Measurements from ENCODE around the gene SLC7A6. TPM values are rescaled to one million over a fixed set of nuclear protein-coding genes. Genes with fewer than 3 reads are reported as not detected.

The SLC7A6 gene
- total and polyA plus RNA-seq, 2 of the 13 experiments (the other 11 are each of a cell fraction or from before 2014, with no cell fraction given) = 35.8 to 70.8 TPM

DNA sequence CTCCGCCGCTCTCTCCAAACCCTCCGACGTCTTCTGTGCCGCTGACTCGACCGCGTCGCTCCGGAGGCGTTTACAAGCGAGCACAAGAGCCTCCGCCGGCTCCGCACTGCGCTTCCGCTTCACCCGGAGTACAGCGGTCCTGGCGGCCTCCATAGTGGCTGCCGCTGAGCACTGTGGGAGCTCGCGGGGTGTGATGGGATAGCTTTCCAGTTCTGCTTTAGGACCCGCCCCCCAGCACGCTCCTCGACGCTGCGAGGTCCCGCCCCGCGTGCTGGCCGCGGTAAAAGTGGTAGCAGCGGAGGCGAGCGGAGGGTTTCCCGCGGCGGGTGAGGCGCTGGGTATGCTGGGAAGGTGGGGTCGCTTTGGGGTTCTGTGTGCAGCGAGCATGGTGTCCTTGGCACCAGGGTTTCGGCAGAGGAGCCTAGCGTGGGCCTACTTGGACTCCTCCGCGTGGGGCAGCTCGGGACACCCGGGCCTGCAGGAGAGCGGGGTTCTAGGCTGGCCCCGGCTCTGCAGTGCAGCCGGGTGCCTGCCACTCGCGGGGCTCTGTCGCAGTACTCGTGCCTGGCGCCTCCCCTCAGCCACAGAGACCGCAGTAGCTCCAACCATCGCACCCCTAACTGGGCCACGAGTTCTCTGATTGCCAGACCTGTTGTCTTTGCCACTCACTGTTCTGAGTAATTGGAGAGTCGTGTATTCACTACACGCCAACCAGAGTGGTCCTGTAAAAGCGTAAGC lies 46.6 kb downstream of the SLC7A6 start, which contains the start of the genes PRMT7 and SLC7A6OS (continued):
- TF ChIP-seq ZNF841 (CRISPR knock-in tag; IDR thresholded peaks at IDR 0.05; ENCODE audit: borderline replicate concordance) (peak; percentile 99), NR1H2 (CRISPR knock-in tag; IDR thresholded peaks at IDR 0.05; ENCODE audit: borderline replicate concordance, low read depth) (peak; percentile 99), SMARCC2 (IDR thresholded peaks at IDR 0.05) (no peak), RBM39 (IDR thresholded peaks at IDR 0.05; ENCODE audit: low read depth, low read length, poor library complexity, severe bottlenecking) (peak; percentile 89), TBX3 (IDR thresholded peaks at IDR 0.05; ENCODE audit: borderline replicate concordance) (peak; percentile 43; the same call in 1 of the 2 replicates), RFXAP (CRISPR knock-in tag; IDR thresholded peaks at IDR 0.05; ENCODE audit: borderline replicate concordance) (peak; percentile 98), SAP130 (CRISPR knock-in tag; IDR thresholded peaks at IDR 0.05; ENCODE audit: low read depth) (peak; percentile 99), RARA (CRISPR knock-in tag; IDR thresholded peaks at IDR 0.05) (peak; percentile 79), HDAC1 (CRISPR knock-in tag; IDR thresholded peaks at IDR 0.05) (peak; percentile 98), NFAT5 (CRISPR knock-in tag; IDR thresholded peaks at IDR 0.05) (peak; percentile 100), ZFX (CRISPR knock-in tag; IDR thresholded peaks at IDR 0.05; ENCODE audit: low read depth) (peak; percentile 96), ZNF180 (CRISPR knock-in tag; IDR thresholded peaks at IDR 0.05; ENCODE audit: borderline replicate concordance, low read depth) (peak; percentile 98), MED8 (CRISPR knock-in tag; IDR thresholded peaks at IDR 0.05; ENCODE audit: insufficient replicate concordance) (peak; percentile 98), ZNF501 (CRISPR knock-in tag; IDR thresholded peaks at IDR 0.05) (peak; percentile 98), HCFC1 (IDR thresholded peaks at IDR 0.05; ENCODE audit: low read depth, low read length) (peak; percentile 65), IRF9 (CRISPR knock-in tag; IDR thresholded peaks at IDR 0.05; ENCODE audit: borderline replicate concordance) (peak; percentile 97), ZNF3 (CRISPR knock-in tag; IDR thresholded peaks at IDR 0.05) (peak; percentile 63; the same call in 1 of the 2 replicates), REPIN1 (CRISPR knock-in tag; IDR thresholded peaks at IDR 0.05; ENCODE audit: borderline replicate concordance, low read depth) (peak; percentile 99), ZNF256 (CRISPR knock-in tag; conservative IDR thresholded peaks at IDR 0.05) (peak; percentile 99), DNMT3B (CRISPR knock-in tag; conservative IDR thresholded peaks at IDR 0.05) (peak; percentile 99)
- TF ChIP-seq, protein P1, sequence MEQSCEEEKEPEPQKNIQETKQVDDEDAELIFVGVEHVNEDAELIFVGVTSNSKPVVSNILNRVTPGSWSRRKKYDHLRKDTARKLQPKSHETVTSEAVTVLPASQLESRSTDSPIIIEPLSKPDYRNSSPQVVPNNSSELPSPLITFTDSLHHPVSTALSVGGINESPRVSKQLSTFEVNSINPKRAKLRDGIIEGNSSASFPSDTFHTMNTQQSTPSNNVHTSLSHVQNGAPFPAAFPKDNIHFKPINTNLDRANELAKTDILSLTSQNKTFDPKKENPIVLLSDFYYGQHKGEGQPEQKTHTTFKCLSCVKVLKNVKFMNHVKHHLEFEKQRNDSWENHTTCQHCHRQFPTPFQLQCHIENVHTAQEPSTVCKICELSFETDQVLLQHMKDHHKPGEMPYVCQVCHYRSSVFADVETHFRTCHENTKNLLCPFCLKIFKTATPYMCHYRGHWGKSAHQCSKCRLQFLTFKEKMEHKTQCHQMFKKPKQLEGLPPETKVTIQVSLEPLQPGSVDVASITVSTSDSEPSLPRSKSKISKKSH (CRISPR knock-in tag; IDR thresholded peaks at IDR 0.05; ENCODE audit: borderline replicate concordance) = peak; percentile 100
